ENCODE results near the gene DDIT3.
"Not testable (repeated sequence)": the region's sequence is repeated elsewhere in the genome, so short reads cannot be mapped to it uniquely, and the experiment has no call there.

The DDIT3 gene

DNA sequence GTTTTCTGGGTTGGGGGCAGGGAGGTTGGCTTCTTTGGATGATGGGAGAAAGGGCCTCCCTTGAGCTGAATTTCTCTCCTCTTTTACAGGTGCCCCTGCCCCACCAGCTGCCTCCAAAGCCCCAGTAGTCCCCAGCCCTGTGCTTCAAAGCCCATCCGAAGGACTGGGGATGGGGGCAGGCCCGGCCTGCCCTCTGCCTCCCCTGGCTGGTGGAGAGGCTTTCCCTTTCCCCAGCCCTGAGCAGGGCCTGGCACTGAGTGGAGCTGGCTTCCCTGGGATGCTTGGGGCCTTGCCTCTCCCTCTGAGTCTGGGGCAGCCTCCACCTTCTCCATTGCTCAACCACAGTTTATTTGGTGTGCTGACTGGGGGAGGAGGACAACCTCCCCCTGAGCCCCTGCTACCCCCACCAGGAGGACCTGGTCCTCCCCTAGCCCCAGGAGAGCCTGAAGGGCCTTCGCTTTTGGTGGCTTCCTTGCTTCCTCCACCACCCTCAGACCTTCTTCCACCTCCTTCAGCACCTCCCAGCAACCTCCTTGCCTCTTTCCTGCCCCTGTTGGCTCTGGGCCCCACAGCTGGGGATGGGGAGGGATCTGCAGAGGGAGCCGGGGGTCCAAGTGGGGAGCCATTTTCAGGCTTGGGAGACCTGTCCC, 6.3 kb upstream of the DDIT3 start:
- no peak for DNase-seq (ENCODE audit: low read depth in 1 of 2, low spot score in 1 of 2)

DNA sequence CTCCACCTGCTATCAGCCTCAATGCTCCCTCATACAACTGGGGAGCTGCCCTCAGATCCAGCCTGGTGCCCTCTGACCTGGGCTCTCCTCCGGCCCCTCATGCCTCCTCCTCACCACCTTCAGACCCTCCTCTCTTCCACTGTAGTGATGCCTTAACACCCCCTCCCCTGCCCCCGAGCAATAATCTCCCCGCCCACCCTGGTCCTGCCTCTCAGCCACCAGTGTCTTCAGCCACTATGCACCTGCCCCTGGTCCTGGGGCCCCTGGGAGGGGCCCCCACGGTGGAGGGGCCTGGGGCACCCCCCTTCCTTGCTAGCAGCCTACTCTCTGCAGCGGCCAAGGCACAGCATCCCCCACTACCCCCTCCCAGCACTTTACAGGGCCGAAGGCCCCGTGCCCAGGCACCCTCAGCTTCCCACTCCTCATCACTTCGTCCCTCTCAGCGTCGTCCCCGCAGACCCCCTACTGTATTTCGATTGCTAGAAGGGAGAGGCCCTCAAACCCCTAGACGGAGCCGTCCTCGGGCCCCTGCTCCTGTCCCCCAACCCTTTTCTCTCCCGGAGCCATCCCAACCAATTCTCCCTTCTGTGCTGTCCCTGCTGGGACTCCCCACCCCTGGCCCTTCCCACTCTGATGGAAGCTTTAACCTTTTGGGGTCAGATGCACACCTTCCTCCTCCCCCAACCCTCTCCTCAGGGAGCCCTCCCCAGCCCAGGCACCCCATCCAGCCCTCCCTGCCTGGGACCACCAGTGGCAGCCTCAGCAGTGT, 5.5 kb upstream of the DDIT3 start:
- DNase-seq (ENCODE audit: low read depth in 1 of 2, low spot score in 1 of 2) = no peak

DNA sequence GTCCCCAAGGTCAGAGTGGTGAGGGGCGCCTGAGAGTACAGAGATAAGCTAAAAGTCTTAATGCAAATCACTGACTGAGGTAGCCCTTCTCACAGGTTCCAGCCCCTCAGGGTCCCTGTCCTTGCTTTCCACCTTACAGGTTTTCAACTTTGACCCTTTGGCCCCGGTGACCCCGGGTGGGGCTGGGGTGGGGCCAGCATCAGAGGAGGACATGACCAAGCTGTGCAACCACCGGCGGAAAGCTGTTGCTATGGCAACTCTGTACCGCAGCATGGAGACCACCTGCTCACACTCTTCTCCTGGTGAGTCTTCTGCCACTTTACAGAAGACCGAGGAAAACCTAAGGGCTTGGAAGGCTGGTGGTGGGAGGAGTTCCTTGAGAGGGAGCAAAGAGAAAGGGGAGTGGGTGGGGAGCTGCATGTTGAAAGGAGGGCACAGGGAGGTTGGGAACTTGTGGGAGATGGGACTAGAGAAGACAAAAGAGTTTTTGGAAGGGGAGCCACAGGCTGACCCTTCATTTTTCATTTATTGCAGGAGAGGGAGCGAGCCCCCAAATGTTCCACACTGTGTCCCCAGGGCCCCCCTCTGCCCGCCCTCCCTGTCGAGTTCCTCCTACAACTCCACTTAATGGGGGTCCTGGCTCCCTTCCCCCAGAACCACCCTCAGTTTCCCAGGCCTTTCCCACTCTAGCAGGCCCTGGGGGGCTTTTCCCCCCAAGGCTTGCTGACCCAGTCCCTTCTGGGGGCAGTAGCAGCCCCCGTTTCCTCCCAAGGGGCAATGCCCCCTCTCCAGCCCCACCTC, 4.7 kb upstream of the DDIT3 start:
- DNase-seq (ENCODE audit: low read depth in 1 of 2, low spot score in 1 of 2) = no peak

DNA sequence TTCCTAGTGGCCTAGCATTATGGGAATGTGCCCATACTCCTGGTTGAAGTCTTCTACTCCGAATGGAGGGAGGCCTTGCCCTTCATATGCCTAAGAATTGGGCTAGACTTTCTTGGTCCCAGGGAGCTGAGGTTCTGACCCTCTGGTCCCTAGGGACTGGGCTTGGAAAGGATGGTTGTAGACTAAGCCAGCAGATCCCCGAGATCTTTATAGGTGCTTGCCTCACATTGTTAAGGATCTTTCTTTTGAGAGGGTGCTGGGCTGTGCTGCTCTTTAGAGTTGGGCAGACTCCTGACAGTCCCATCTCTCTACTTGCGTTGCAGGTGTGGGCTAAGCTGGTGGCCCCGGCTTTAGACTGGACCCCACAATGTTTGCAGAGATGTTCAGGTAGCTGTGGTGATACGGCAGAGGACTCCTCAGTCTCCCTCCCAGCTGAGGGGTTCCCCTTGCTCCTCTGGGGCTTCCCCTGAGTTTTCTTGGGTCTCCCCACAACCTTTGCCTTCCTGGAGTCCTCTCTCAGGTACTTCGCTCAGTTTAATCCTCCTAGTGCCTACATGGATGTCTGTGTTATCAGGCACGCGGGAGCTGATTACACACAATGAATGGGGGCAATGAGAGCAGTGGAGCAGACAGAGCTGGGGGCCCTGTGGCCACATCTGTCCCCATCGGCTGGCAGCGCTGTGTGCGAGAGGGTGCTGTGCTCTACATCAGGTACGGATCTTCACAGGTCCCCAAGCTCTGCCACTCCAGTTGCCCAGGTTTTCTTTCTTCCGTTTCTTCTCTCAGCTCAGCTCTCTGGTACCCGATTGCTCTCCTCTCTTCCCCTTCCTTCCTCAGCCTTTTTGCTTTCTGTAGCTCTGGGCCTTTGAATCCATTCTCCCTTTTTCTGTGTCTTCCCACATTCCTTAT, 3.6 kb upstream of the DDIT3 start:
- DNase-seq (ENCODE audit: low read depth in 1 of 2, low spot score in 1 of 2) = no peak

DNA sequence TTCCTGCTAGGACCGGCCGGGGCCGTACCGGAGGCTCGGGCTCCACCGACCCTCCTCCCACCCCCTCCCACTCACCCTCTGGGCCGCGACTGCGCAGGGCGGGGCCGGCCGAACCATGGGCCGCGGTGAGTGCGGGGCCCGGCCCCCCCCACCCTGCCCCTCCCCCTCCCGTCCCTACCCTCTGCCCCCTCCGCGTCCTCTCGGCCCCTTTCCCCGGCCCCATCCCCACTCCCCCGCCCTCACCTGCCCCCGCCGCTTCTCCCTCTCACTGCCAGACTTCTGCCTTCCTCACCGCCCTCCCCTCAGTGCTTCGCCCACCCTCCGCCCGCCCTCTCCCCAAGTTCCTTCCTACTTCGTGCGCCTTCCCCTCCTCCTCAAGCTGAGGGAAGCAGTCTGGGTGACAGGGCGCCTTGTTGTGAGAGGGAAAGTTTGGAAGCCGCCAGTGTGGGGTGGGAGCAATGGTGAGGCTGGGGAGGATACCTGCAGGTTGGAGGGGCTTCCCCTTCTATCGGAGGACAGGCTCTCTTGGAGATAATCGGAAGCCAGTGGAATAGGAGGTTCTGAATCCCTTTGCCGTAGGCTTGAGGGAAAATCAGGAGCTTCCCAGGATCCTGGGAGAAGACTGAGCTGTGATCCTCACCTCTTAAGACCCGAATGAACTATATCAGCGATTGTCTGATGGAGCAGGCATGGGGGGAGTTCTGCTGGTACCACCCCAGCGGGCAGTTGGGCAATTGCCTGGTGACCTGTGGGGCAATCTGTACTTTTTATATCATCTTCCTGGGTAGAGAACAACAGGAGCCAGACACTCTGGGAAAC, 2.8 kb upstream of the DDIT3 start:
- peak in 1 of 2 donors; percentile 16 for DNase-seq (ENCODE audit: low read depth in 1 of 2, low spot score in 1 of 2)

DNA sequence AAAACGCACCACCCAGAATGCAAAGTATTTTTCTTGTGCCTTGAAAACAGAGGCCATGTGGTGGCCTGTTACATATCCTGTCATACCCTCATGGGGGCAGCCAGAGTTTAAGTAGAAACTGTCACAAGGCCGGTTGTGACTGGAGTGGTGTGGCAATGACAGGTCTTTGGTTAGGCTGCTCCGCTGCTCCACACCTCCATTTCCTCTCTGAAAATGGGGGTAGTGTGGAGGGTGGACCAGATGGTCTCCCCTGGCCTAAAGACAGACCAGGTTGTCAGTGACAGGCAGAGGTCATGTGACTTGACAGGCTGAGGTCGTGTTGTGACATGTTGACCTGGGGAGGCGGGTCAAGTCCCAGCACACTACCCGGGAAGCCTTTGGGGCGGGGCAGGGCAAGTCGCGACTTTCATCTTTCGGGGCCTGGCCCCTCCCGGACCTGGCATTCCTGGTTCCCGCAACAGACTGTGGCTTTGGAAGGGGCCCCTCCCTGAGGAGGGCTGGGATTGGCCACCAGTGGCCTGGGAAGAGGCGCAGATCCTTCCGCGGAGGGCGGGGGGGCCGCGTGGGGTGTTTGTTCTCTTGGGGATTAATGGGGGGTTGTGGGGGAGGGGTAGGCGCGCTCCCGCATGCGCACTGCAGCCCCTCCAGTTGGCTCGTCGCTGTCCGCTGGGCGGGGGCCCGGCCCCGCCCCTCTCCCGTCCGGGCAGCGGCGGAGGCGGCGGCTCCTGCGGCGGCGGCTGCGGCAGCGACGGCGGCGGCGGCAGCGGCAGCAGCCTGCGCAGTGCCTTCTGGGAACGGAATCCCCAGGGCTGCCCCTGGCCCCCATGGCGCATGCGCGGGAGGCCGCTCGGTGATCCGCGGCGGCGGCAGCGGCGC, 1.9 kb upstream of the DDIT3 start, which contains the start of gene MBD6:
Gene MBD6 (plus strand): TSS at position 814 of the 876 bp plus-strand sequence. CDS start 1,480 bp downstream, outside the sequence.
- DNase-seq (ENCODE audit: low read depth in 1 of 2, low spot score in 1 of 2) = peak; percentile 79 to 81

DNA sequence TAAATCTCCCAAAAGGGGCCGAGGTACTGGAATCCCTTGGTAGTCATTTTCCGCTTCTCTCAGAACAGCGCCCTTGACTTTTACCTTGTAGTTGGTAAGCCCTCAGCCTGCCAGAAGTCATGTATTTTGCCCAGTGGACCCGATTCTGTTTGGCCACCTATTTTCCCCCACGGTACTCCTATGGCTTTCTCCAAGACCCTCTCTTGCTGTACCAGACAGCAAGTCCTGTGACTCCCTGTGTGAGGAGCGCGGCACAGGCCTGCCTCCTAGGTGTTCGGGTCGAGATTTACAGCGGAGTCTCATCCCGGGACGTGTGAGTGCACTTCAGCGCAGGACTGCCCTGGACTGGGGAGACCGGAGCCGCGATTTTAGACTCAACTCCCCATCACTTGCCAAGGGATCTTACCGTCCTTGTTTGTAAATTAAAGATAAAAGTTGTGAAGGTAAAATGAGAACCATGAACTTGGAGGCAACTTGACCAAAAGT, 1.3 kb upstream of the DDIT3 start:
- no peak for DNase-seq (ENCODE audit: low read depth in 1 of 2, low spot score in 1 of 2)

DNA sequence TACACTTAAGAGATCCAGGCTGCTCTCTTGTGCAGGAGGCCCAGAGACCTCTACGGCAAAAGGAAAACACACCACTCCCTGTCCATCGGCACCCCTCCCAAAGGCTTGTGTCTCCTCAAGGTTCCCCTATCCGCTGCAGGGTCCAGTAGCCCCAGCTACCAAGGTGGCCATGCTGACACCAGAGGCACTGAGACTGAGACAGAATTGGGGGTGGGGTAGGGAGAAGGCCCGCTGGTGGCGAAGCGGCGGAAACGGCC, 590 bp downstream of the DDIT3 start:
- DNase-seq (ENCODE audit: low read depth in 1 of 2, low spot score in 1 of 2) = peak; percentile 18

DNA sequence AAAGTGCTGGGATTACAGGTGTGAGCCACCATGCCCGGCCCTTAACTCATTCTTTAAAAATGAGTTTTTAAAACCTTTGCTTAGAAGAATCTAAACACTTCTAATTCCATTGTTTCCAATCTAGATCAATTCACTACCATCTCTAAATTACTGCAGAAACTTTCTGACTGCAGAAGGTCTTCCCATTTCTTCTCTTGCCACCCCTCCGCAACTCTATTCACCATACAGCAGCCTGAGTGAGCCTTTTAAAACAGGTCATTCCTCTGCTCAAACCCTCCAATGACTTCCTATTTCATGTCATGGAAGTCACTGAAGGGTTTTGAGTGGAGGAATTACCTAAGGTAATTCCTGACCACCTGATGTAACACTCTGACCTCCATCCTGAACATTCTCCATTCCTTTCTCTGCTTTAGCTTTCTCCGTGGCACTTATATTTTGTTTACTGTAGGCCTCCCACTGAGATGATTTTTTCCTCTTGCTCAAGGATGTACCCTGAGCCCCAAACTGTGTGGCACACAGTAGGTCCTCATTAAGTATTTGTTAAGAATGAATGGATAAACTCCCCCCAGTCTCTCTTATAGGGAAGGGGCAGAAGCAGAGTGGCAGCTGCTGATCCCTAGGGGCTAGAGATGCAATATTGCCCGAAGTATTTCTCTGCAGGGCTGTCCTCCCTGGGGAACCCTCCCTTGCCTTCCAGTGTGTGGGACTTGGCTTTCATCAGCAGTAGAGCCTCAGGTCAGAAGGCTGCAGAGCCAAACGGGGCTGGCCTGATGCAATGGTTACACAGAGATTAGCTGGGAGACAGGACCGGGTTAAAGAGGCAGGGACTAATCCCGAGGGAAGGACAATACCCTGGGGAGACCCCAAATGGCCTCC, 1.2 kb downstream of the DDIT3 start:
- no peak for DNase-seq (ENCODE audit: low read depth in 1 of 2, low spot score in 1 of 2)

DNA sequence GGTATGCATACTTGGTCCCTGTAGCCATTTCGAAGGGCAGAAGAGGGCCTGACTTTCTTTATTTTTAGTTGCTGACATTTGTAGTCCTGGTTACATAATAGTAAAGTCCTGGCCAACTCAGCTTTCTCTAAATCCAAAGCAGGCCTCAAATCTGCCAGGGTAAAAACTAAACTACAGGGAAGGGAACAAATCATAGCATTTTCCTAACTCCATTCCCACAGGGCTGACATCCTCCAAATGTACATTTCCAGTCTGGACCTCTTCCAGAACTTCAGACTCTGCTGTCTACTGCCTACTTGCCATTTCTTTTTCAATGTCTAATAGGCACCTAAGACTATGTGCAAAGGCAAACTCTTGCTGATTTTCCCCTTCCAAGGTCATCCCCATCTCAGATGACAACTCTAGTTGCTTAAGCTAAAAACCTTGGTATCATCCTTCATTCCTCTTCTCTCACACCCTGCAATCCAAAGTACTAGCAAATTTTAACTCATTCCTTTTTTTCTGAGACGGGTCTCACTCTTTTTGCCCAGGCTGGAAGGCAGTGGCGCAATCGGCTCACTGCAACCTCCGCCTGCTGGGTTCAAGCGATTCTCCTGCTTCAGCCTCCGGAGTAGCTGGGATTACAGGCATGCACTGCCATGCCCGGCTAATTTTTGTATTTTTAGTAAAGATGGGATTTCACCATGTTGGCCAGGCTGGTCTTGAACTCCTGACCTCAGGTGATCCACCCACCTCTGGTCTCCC, 2.0 kb downstream of the DDIT3 start:
- DNase-seq (ENCODE audit: low read depth in 1 of 2, low spot score in 1 of 2) = no peak

DNA sequence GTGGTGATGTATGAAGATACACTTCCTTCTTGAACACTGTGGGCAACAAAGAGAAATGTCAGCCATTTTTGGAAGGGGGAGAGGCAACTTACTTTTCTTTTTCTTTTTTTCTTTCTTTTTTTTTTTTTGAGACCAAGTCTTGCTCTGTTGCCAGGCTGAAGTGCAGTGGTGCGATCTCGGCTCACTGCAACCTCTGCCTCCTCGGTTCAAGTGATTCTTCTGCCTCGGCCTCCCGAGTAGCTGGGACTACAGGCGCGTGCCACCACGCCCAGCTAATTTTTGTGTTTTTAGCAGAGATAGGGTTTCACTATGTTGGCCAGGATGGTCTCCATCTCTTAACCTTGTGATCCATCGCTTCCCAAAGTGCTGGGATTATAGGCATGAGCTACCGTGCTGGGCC, 2.6 kb downstream of the DDIT3 start:
- DNase-seq (ENCODE audit: low read depth in 1 of 2, low spot score in 1 of 2) = not testable (repeated sequence)

DNA sequence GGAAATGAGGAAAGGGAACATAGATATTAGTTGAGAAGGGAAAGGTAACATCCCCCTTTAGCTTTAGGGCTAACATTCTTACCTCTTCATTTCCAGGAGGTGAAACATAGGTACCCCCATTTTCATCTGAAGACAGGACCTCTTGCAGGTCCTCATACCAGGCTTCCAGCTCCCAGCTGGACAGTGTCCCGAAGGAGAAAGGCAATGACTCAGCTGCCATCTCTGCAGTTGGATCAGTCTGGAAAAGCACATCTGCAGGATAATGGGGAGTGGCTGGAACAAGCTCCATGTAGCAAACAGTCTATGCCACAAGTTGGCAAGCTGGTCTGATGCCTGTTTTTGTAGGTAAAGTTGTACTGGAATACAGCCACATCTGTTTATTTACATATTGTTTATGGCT, 3.1 kb downstream of the DDIT3 start:
- no peak for DNase-seq (ENCODE audit: low read depth in 1 of 2, low spot score in 1 of 2)

DNA sequence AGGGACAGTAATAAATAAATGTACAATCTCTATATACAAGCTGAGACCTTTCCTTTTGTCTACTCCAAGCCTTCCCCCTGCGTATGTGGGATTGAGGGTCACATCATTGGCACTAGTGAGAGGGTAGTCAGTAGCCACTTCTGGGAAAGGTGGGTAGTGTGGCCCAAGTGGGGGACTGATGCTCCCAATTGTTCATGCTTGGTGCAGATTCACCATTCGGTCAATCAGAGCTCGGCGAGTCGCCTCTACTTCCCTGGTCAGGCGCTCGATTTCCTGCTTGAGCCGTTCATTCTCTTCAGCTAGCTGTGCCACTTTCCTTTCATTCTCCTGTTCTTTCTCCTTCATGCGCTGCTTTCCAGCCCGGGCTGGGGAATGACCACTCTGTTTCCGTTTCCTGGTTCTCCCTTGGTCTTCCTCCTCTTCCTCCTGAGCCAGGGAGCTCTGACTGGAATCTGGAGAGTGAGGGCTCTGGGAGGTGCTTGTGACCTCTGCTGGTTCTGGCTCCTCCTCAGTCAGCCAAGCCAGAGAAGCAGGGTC, 3.6 kb downstream of the DDIT3 start:
- no peak for DNase-seq (ENCODE audit: low read depth in 1 of 2, low spot score in 1 of 2)

DNA sequence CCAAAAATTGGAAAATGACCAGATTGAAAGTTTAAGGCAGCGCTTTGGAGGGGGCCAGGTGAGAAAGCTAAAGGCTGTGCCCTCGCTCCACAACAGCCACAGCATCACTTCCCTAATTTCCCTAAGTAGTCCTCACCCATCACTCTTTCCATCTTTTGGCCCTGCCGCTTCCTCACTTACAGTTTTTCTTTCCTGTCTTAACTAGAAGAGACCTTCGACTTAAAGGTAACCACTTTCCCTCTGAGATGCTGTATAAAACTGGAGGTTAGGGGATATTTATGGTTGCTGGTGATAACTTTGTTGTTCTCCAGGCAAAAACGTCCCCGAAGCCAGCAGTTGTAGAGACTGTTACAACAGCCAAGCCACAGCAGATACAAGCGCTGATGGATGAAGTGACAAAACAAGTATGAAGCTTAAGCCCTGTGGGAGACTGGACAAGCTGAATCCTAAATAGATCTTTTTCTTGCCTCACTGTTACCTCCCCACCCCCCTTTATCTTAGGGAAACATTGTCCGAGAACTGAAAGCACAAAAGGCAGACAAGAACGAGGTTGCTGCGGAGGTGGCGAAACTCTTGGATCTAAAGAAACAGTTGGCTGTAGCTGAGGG, 4.3 kb downstream of the DDIT3 start:
- DNase-seq (ENCODE audit: low read depth in 1 of 2, low spot score in 1 of 2) = no peak

DNA sequence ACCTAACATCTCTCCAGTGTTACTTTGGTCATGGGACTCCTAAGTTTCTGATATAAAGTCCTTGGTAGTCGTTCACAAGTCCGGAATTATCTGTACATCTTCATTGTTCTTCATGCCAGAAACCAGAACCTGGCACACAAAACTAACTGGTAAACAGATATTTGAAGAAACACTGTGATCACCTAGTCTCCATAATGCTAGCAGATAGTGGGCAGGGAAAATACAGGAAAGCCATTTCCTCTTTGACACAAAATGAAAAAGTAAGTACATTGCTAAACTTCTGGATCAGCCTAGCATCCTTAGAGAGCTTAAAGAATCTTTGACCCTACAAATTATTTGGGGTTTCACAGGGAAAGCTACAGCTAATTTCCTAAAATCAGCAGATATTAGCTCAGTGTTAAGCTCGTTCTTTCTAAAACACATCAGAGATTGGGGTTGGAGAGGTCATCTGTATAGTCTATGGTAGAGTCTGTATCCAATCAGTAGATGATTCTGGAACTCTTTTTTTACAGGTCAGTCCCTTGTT, 4.8 kb downstream of the DDIT3 start:
- DNase-seq (ENCODE audit: low read depth in 1 of 2, low spot score in 1 of 2) = no peak

DNA sequence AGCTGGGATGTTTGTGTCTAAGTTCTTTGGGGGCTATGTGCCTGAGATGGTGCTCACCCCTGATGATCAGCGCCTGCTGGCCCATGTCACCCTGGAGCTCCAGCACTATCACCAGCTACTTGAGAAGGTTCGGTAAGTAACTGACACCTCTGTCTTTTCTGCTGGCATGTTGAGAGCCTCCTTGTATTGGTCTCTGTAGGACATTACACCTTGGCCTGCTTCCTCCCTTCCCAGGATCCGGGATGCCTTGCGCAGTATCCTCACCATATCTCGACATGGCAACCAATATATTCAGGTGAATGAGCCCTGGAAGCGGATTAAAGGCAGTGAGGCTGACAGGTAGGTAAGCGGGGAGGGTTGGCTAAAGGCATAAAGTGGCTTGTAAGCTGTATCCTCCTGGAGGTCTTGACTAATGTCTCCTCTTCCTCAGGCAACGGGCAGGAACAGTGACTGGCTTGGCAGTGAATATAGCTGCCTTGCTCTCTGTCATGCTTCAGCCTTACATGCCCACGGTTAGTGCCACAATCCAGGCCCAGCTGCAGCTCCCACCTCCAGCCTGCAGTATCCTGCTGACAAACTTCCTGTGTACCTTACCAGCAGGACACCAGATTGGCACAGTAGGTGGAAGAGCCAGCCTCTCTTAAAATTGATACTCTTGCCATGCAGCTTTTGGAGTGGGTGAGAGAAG, 5.5 kb downstream of the DDIT3 start:
- no peak for DNase-seq (ENCODE audit: low read depth in 1 of 2, low spot score in 1 of 2)
